Right ventricle myocardium superior (tissue), 1 donor: Measurements from ENCODE around the gene RPLP1. TPM values are rescaled to one million over a fixed set of nuclear protein-coding genes. Genes with fewer than 3 reads are reported as not detected.

ENCODE experiments used
- ATAC-seq: fragments of 200-7000 bp; cut with Tn5 transposase; one replicate; pipeline ENCODE4 v1.9.1; 2020; ENCODE audit warnings: mild to moderate bottlenecking; ENCODE audit not compliant: poor library complexity
- DNase-seq: peaks from one replicate; pipeline ENCODE4 v3.0.0-alpha.2; 2020
- intact Hi-C: fragments of 100-400 bp; cut with DNase I; formaldehyde crosslinking; loops from one replicate; pipeline ENCODE4 v1.11.2; 2022
- long read RNA-seq: library from polyadenylated mRNA; unstranded; transcript quantifications from one replicate; pipeline ENCODE4 v2.0.0, GENCODE V29; 2021
- total RNA-seq: library from RNA; stranded (reverse); fragmentation: NEBNext Ultra II Directional; extraction: Animal tissue kit (Norgen Biotek cat#: 25700); gene quantifications from one replicate; pipeline ENCODE4 v1.2.1, GENCODE V29; 2021
- donor health status: DM: no; HTN: yes; CAD: no; lungs with severe emphysema.

The RPLP1 gene
- total RNA-seq: 1,108 TPM
- long read RNA-seq, transcript RPLP1-201 (4 exons, 1,197 nt): major isoform, 796 of 818 reads
- long read RNA-seq, transcript RPLP1-204 (3 exons, 940 nt): minor isoform, 5 of 818 reads
- long read RNA-seq, partial matches to known transcripts: 14 of 818 reads
- long read RNA-seq, other reads (novel, unspliced or antisense): 1 of 818 reads

DNA sequence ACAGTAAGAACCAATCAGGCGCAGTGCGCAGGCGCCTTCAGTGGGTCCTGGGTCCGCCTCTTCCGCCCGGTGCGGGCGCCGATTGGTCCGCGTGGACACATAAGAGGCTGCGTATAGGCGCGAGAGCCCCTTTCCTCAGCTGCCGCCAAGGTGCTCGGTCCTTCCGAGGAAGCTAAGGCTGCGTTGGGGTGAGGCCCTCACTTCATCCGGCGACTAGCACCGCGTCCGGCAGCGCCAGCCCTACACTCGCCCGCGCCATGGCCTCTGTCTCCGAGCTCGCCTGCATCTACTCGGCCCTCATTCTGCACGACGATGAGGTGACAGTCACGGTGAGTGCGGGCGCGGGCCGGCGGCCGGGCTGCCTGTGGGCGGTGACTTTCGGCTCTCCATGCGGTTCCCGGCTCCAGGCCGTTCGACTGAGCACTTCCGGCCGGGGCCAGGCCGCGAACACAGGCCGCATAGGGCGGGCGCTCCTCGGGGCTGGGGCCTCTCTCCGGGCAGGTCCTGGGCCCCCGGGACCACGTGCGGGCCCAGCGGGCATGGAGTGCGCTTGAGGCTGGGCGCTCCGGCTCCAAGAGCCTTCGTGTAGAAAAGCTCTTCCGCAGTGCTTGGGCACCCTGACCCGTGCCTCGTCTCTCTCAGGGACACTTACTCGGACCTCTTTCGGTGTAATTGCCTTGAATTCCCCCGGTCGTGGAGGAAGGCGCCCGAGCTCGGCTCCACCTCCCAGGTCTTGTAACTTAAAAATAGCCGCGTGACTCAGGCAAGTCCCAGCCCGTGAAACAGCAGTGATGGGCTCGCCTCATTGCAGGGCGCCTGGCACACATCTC lies at the start of gene RPLP1:
Gene RPLP1, plus strand, starts transcription at position 127 of the 830 bp plus-strand sequence. Its CDS starts 131 bp downstream, at position 258.
- intact Hi-C loops: no loop called here
- DNase-seq (peak; percentile 99), ATAC-seq (peak; percentile 96)

DNA sequence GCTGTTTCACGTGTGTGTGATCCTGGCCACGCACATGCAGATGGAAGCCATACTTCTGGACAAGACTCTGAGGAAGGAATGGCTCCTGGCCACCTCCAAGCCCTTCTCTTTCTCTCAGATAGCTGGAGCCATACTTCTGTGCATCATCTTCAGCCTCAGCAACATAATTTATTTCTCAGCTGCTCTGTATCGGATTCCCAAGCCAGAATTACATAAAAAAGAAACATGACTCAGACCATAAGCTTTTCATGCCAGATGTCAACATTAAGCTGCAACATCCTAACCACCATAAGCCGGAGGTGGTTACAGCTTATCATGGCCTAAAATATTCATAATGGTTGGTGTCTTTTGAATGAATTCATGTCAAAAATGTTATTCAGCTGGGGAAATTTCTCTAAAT lies 49.0 kb upstream of the RPLP1 start:
- ATAC-seq (no peak), DNase-seq (no peak)
- intact Hi-C loops: no loop called here

DNA sequence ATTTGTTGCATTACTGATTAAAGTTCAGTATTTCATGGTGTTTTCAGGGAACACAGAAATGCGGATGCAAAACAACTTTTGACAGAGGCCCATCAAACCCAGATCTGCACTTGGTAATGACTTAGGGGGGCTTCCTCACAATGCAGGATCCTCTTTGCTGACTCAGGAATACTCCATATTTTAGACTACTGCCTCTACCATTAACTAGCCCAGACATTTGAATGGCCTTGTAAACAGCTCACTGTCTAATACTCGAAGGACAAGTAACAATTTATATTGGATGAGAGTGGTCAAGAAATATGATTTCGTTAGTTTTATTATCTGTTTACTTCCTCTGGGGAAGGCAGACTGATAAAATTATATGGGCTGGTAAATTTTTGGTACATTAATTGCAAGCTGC lies 47.5 kb upstream of the RPLP1 start:
- DNase-seq (no peak), ATAC-seq (no peak)
- intact Hi-C loops: no loop called here

DNA sequence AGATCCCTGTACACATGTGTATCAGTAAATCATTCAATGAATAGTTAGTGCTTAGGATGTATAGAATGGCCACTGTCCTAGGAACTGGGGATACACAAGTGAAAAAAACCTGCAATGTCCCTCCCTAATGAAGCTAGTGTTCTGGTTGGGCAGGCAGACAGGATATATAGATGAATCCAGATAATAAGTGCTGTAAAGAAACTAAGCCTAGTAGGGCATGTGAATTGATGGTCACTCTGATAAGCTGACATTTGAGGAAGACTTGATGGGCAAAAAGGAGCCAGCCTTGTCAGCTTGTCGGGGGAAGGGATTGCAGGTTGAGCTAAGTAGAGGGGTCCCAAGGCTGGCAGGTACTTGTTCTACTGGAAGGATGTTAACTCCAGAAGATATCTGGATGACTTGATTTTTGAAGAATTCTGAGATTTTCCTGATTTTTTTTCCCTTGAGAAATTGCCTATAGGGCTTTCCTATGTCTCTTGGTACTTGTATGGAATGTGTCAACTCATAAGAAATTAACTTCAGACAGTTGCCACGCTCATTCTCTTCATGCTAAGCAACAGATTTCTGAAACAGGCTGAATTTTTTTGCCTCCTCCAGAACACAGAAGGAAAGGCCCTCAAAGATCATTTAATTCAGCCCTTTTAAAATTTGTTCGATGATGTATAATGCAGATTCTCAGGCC lies 44.8 kb upstream of the RPLP1 start:
- DNase-seq: no peak
- ATAC-seq: no peak
- intact Hi-C loops: no loop called here

DNA sequence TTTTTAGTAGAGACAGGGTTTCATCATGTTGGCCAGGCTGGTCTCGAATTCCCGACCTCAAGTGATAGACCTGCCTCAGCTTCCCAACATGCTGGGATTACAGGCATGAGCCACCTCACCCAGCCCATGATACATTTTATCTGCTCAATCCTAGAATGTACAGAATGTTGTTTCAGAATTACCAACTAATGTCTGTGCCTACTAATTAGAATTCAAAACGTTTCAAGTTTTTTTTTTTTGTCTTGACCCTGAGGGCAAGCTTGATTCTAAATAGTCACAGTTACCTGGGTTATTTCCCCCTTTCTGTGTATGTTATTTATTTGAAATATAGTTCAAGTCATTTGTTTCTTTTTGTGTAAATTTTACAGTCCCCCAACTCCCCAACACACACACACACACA lies 43.8 kb upstream of the RPLP1 start:
- ATAC-seq (no peak), DNase-seq (no peak)
- intact Hi-C loops: no loop called here

DNA sequence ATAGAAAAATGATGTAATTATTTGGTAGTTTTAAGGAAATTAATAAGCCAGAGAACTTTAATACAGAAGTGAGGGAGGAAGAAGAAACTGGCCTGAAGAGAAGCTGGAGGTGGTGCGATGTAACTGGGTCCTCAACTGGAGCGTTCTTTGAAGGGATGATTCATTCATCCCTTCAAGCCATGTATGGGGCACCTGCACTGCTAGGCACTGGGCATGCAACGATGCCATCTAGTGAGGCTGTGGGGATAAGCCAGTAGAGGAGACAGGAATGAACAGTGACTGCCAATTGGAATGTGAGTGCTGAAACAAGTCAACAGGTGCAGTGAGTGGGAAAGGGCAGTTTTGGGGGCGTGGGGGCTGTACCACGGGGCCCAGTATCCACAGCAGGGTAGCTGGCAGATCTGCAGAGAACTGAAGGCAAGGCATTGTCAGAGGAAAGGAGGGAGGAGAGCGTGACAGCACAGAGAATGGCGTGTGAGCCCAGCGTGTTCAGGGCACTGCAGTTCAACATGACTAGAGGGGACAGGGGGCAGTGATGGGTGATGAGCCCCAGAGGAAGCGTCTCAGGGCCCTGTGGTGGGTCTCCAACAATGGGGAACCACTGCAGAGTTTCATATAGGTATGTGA lies 42.3 kb upstream of the RPLP1 start:
- intact Hi-C loops: no loop called here
- ATAC-seq: no peak
- DNase-seq: no peak

DNA sequence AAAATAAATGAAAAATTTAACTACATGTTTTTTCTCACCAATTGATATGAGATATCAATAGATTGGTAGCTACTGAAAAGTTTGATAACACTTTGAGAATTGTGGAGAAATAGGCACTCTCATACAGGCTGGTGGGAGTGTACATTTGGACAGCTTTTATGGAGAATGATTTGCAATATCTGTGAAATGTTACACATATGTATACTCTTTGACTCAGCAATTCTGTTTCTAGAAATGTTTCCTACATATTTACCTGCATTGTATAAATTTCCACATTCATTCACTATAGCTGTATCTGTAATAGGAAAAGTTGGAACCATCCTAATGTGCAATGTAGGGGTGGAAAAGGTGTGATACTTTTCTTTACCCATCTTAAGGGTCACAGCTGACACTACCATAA lies 40.3 kb upstream of the RPLP1 start:
- ATAC-seq: no peak
- no peak for DNase-seq
- intact Hi-C loops: no loop called here

DNA sequence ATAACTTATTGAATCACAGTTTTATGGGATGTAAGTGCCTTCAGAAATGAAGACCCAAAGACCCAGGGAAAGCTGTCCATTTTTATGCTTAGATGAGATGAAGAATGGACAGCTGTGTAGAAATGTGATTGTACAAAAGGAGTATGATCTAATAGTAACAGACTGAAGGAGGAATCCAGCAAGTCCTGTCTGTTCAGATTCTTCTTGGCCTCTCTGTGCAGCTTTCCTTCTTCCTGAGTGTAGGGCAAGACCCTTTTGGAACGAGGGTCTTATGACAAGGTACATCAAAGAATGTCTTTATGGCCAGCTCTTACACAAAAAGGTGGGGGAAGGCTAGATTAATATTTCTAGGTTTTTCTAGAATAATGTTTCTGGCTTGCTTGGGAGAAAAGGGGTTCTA lies 39.9 kb upstream of the RPLP1 start:
- ATAC-seq: no peak
- intact Hi-C loops: no loop called here
- no peak for DNase-seq

DNA sequence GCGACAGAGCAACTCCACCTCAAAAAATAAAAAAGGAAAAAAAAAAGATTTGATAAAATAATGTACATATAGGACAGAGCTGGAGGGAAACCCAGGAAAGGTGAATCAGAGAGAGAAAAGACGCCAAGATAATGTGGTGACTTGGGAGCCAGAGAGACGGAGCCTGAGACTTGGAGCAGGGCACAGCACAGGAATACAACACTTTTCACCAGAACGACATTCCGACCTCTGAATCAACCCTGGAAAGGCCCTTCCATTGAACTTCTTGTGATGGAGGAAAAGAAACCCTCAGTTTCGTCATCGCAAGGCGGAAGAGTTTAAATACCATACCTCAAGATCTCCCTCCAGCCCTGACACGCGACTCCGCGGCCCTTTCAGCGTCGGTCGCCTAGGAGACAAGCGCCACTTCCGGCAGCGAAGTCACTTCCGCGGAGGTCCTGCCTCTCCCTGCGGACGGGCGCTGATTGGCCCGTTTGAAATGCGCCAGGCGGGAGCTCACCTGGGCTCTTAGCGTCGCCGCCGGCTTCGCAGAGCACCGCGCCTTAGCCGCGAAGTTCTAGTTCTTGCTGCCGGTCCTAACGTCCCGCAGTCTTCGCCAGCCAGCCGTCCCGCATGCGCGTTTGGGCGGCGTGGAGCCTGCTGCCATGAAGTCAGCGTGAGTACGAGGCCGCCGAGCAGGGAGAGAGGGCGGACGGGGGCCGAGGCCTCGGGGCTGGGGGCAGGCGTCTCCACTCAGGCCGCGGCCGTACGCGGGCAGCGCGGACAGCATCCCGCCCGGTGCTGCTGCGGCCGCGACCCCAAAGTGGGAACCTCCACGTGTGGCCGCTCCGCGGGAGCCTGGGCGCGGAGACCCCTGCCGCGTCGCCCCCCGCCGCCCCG lies 38.6 kb upstream of the RPLP1 start, which contains the start of gene KIF23:
Gene KIF23, plus strand, starts transcription at position 528 of the 879 bp plus-strand sequence. Its CDS starts 117 bp downstream, at position 645.
- intact Hi-C loops: no loop called here
- ATAC-seq: peak; percentile 99
- peak; percentile 95 for DNase-seq

DNA sequence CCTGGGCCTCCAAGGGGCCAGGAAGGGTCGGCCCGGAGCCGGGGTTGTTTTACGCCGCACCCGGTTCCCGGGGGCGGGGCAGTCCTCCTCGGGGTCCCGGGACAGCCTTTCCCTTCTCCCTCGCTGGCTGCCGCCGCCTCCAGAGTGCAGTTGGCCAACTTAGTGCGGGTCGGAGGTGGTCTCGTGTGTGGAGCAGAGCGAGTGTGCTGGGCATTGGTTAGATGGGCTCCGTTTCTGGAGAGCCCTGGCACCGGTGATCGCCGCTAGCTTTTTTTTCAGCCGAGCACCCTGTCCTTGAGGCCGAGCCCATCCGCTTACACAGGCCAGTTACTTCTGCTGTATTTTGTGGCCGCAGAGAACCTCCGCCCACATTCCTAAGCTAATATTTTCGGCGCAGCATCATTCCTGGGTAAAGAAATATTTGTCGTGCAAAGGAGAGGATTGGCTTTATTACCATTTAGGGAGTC lies 37.9 kb upstream of the RPLP1 start:
- ATAC-seq (peak; percentile 65), DNase-seq (peak; percentile 46)
- intact Hi-C loops: no loop called here

DNA sequence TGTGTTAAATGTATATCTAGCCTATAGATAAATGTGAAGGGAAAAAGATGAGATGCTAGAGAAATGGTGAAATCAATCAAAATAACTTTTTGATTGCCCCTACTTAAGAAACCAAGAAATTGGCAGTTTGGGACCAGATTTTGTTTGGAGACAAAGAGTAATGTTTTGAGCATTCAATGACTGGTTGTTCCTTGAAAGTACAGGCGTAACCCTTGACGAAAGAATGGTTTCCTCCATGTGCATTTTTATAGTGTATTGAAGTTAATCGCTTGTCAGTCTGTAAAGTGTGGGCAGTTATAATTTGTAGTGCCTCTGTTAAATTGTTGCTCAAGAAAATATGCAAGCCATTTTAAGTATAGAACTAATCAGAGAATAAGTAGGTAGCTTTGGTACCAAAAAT lies 37.2 kb upstream of the RPLP1 start:
- intact Hi-C loops: no loop called here
- no peak for ATAC-seq
- DNase-seq: no peak

DNA sequence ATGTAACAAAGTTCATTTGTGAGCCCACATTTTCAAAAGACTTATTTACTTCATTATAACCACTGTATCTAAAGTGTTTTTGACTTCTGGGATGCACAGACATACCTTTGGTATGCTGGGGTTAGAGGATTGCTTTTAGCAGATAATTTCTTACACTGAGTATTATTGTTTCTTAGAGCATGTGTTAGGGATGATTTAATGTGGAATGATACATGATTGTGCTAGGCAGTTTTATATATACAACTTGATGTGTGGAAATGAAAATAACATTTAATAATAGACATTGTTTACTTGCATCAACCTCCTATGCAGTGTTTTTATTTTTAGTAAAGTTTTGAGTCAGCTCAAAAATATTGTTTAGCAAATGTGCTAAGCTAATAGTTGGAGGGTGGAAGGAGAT lies 35.0 kb upstream of the RPLP1 start:
- intact Hi-C loops: no loop called here
- ATAC-seq: no peak
- DNase-seq: no peak

DNA sequence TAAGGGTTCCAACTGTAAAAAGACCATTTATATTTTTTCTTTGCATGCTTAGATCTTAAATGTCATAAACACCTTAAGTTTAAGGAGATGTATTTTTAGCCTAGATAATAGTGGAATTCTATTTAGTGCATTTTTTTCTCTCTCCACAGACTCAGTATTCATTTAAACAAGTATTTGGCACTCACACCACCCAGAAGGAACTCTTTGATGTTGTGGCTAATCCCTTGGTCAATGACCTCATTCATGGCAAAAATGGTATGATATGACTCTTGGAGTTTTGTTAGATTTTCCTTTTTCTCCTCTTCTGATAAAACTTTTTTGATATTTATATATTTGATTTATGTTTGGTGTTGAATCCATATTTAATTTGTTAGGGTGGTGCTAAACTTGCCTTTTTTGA lies 31.1 kb upstream of the RPLP1 start:
- no peak for ATAC-seq
- intact Hi-C loops: no loop called here
- DNase-seq: no peak

DNA sequence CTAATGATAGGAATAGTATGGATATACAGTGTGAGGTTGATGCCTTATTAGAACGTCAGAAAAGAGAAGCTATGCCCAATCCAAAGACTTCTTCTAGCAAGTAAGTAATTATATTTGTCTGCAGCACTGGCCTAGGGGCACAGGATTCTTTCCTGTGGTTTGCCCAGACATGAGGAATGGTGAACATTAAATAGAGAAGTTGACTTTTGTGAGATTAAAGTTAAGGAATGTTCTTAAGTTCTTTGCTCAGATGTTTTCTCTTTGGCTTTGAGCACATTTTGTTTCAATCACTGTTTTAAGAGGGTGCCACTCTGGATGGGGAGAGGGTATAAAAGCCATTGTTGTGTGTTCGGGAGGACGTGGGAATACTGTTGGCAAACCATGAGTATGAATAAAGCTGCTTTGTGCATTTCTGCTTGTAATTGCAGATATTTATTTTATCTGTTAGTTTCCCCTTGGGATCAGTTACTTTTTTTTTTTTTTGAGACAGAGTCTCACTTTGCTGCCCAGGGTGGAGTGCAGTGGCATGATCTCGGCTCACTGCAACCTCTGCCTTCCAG lies 30.2 kb upstream of the RPLP1 start:
- intact Hi-C loops: no loop called here
- DNase-seq: no peak
- no peak for ATAC-seq

DNA sequence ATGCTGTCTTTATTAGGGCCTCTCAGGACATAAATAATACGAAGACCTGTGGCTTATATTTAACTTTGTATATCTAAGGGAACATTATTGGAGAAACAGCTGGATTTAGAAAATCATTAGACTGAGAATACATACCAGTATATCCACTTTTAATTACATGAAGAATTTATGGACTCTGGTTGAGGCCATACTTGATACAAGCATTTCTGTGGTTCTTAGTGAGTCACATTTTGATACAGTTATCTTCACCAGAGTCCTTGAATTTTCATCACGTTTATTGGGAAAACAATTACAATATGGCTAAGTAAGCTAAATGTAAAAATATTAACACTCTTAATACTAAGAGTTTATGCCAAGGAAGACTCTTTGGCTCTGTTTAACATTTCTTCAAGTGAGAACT lies 28.6 kb upstream of the RPLP1 start:
- DNase-seq: no peak
- intact Hi-C loops: no loop called here
- no peak for ATAC-seq

DNA sequence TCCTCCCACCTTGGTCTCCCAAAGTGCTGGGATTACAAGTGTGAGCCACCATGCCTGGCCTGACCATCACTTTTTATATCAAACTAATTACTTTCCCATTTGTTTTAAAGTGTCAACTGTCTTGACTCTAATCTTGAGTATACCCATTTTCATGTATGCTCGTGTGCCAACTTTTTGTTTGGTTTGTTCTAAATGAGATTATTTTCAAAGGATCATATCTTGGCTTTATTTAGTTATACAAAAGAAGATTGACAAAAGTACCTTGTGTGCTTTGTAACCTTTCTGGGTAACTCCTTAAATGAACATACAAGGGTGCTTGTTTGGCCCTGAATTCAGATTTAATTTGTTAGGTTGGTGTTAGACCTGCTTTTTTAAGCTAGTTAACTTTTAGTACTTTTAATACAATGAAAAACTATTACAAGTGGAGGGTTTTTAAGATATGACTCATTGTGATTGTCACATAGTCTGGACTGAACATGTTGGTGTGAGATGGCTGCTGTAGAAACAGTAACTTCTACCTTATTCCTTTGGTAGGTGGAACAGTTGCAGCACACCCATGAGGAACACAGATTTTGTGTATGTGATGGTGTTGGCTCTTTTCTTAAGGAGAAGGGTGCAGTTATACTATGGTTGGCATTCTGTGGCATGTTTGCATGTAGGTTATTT lies 27.7 kb upstream of the RPLP1 start:
- ATAC-seq (no peak), DNase-seq (no peak)
- intact Hi-C loops: no loop called here

DNA sequence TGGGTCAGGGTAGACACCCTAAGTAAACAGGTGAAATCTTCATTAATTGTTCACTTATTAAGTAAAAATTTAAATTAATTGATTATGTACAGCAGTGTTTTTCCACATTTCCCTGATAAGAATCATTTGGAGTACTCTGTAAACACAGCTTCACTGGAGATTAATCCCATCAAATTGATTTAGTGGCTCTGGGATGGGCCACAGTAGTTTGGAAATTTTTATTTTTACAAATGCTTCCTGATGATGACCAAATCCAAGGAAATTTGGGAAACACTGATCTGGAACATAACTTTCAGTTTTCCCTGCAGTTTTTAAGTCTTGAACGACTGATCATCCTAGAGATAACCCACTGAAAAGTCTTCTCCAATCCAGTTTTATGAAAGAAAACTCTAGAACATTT lies 18.8 kb upstream of the RPLP1 start:
- intact Hi-C loops: no loop called here
- DNase-seq (no peak), ATAC-seq (no peak)

DNA sequence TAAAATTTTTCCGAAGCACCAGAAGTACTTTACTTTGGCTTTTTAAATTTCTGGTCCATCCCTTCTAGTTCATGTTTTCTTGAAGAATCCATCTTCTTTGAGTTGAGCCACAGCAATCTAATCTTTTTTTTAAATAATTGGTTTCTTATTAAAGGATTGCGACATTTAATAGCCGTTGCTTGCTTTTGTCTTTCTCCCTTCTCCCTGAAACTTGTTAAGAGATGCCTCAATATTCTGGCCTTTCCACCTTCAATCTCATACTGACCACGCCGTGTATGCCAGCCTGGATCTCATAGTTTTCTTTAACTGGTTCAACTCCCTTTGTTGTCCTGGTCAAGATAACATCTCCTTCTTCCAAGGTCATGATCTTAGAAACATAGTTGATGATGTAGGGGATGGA lies 18.4 kb upstream of the RPLP1 start:
- intact Hi-C loops: no loop called here
- DNase-seq (no peak), ATAC-seq (no peak)
